HG02885 (cell line): ENCODE data around the gene GMDS.

Experiments used
- ATAC-seq: cut with Tn5 transposase; IDR thresholded peaks from one replicate; pipeline ENCODE4 v1.9.1; 2021; ENCODE audit warnings: mild to moderate bottlenecking; ENCODE audit not compliant: unreplicated experiment, poor library complexity

The GMDS gene

GRCh38 chr6:2209226-2209809 is 36.1 kb downstream of the GMDS start:
- ATAC-seq = peak; percentile 78

- no peak for ATAC-seq
These were observed 36.9 kb downstream of the GMDS start for GRCh38 chr6:2208468-2208867.

- ATAC-seq = no peak
These were observed 40.0 kb downstream of the GMDS start for GRCh38 chr6:2205396-2205795.

- ATAC-seq = no peak
These were observed 41.1 kb downstream of the GMDS start for GRCh38 chr6:2204272-2204671.

GRCh38 chr6:2203264-2203663 is 42.1 kb downstream of the GMDS start:
- no peak for ATAC-seq

- ATAC-seq = no peak
These were observed 47.4 kb downstream of the GMDS start for GRCh38 chr6:2197984-2198383.

GRCh38 chr6:2197177-2197671 is 48.2 kb downstream of the GMDS start:
- ATAC-seq = no peak

- no peak for ATAC-seq
These were observed 49.2 kb downstream of the GMDS start for GRCh38 chr6:2196079-2196679.

GRCh38 chr6:2194643-2195042 is 50.8 kb downstream of the GMDS start:
- no peak for ATAC-seq

- ATAC-seq = no peak
These were observed 51.5 kb downstream of the GMDS start for GRCh38 chr6:2193931-2194330.

GRCh38 chr6:2192976-2193375 is 52.4 kb downstream of the GMDS start:
- ATAC-seq = no peak

- no peak for ATAC-seq
These were observed 54.0 kb downstream of the GMDS start for GRCh38 chr6:2191390-2191740.

GRCh38 chr6:2190661-2191389 is 54.6 kb downstream of the GMDS start:
- ATAC-seq = no peak

- ATAC-seq = no peak
These were observed 56.5 kb downstream of the GMDS start for GRCh38 chr6:2188856-2189384.

- no peak for ATAC-seq
These were observed 57.0 kb downstream of the GMDS start for GRCh38 chr6:2188397-2188796.

- no peak for ATAC-seq
These were observed 57.6 kb downstream of the GMDS start for GRCh38 chr6:2187826-2188225.

GRCh38 chr6:2186516-2186915 is 58.9 kb downstream of the GMDS start:
- peak; percentile 88 for ATAC-seq

GRCh38 chr6:2185466-2185865 is 59.9 kb downstream of the GMDS start:
- no peak for ATAC-seq

GRCh38 chr6:2184700-2185455 is 60.5 kb downstream of the GMDS start:
- no peak for ATAC-seq

- ATAC-seq = no peak
These were observed 61.7 kb downstream of the GMDS start for GRCh38 chr6:2183752-2184151.

GRCh38 chr6:2183246-2183645 is 62.2 kb downstream of the GMDS start:
- no peak for ATAC-seq
